Panc1 (cell line): ENCODE measurements around the gene SLIT1. TPM values are rescaled to one million over a fixed set of nuclear protein-coding genes. Genes with fewer than 3 reads are reported as not detected.

Source experiments
- ATAC-seq: fragments of 200-7000 bp; cut with Tn5 transposase; 2 replicates; pipeline ENCODE4 v1.9.1; 2020; ENCODE audit warnings: mild to moderate bottlenecking, moderate library complexity
- BruUV-seq: library from RNA; stranded (reverse); fragments of 400-500 nt; replicated peaks from 2 replicates; lab custom pipeline; 2021; lab: Mats Ljungman, UMichigan
- CTCF ChIA-PET: fragments of 300-600 bp; sonication (Branson Sonifier 250); formaldehyde crosslinking; loops from one replicate; lab custom pipeline; 2022; ENCODE audit warnings: antibody characterized with exemption; lab: Charles Lee
- POLR2A ChIA-PET: fragments of 300-600 bp; sonication (Branson Sonifier 250); formaldehyde crosslinking; loops from one replicate; lab custom pipeline; 2022; ENCODE audit warnings: antibody characterized with exemption; lab: Charles Lee
- DNase-seq: peaks from one replicate; pipeline ENCODE4 v3.0.0-alpha.2; 2010; ENCODE audit warnings: low read depth, low spot score
- H3K27ac ChIP-seq: 2 replicates; pipeline ENCODE4 v1.5.1; 2011; ENCODE audit warnings: mild to moderate bottlenecking, low read length, inconsistent platforms
- H3K27me3 ChIP-seq: fragments of 200-500 bp; sonication (Bioruptor generic); 2 replicates; pipeline ENCODE4 v1.6.0; 2014; ENCODE audit warnings: low read length, inconsistent platforms; ENCODE audit not compliant: control insufficient read depth, insufficient read depth
- H3K36me3 ChIP-seq: fragments of 200-500 bp; sonication (Bioruptor generic); 2 replicates; pipeline ENCODE4 v1.5.1; 2014; ENCODE audit warnings: inconsistent platforms, mild to moderate bottlenecking, low read length, moderate library complexity; ENCODE audit not compliant: control insufficient read depth, insufficient read depth
- H3K4me1 ChIP-seq: 2 replicates; pipeline ENCODE4 v1.5.1; 2011; ENCODE audit warnings: inconsistent platforms, mild to moderate bottlenecking, low read length, moderate library complexity; ENCODE audit not compliant: control insufficient read depth, insufficient read depth
- H3K4me3 ChIP-seq, 2 experiments: 2 replicates each; pipeline ENCODE4 v1.5.1; 2011 to 2012; ENCODE audit warnings: low read depth in 2 of 2, low read length in 2 of 2, mild to moderate bottlenecking in 2 of 2, inconsistent platforms in 1 of 2, moderate library complexity in 1 of 2
- H3K9me3 ChIP-seq: fragments of 200-500 bp; sonication (Bioruptor generic); 2 replicates; pipeline ENCODE4 v1.5.1; 2014; ENCODE audit warnings: low read depth, mild to moderate bottlenecking, inconsistent platforms, low read length, moderate library complexity; ENCODE audit not compliant: control insufficient read depth, insufficient read depth
- CTCF ChIP-seq: fragments of 450-650 bp; IDR thresholded peaks from 2 replicates; pipeline ENCODE4 v1.5.1; 2017; ENCODE audit warnings: mild to moderate bottlenecking
- POLR2AphosphoS5 ChIP-seq: IDR thresholded peaks from 2 replicates; pipeline ENCODE4 v1.6.1; 2012; ENCODE audit warnings: mild to moderate bottlenecking, low read depth, low read length, moderate library complexity
- REST ChIP-seq, 2 experiments: IDR thresholded peaks; 2 replicates each; pipeline ENCODE4 v1.6.1; 2011 to 2012; ENCODE audit warnings: low read depth in 2 of 2, control low read depth in 1 of 2, low read length in 1 of 2, mild to moderate bottlenecking in 1 of 2, moderate library complexity in 1 of 2; ENCODE audit not compliant: insufficient read depth in 1 of 2
- SIN3A ChIP-seq: IDR thresholded peaks from 2 replicates; pipeline ENCODE4 v1.6.1; 2012; ENCODE audit warnings: low read depth, mild to moderate bottlenecking, low read length, moderate library complexity, borderline replicate concordance; ENCODE audit not compliant: insufficient read depth
- TCF7L2 ChIP-seq: IDR thresholded peaks from 2 replicates; pipeline ENCODE4 v1.6.1; 2011; ENCODE audit warnings: mild to moderate bottlenecking, low read depth, low read length, inconsistent platforms
- in situ Hi-C: cut with HindIII; loops from 2 replicates; pipeline ENCODE4 v1.10.0; 2016; ENCODE audit warnings: low sequenced_read_pairs, low pct_unique_long_range_greater_than_20kb
- intact Hi-C: fragments of 100-400 bp; cut with micrococcal nuclease; formaldehyde crosslinking; loops from one replicate; pipeline ENCODE4 v1.10.0; 2022; ENCODE audit not compliant: unreplicated experiment
- total RNA-seq: library from RNA; stranded (reverse); gene quantifications from one replicate; pipeline ENCODE4 v1.2.1, GENCODE V29; 2021; ENCODE audit not compliant: unreplicated experiment

The SLIT1 gene
- total RNA-seq, 1 experiment from 2014 or later = 2.6 TPM

- no peaks in the 10 kb centered on the region for H3K9me3 ChIP-seq
- peaks cover 6% of the 10 kb centered on the region for H3K27me3 ChIP-seq
- no peak for ATAC-seq
- no peak overlapping the region for H3K27ac ChIP-seq
- BruUV-seq = no TSS peak
- intact Hi-C loops = no loop called here
- ChIA-PET POLR2A (interaction anchor here (0.5 kb wide), 1 partner anchor 342 kb away, joined by 6 read pairs; no protein-coding TSS in a partner anchor), CTCF (no interaction called here)
- no peaks in the 10 kb centered on the region for H3K4me1 ChIP-seq
- H3K36me3 ChIP-seq = no peaks in the 10 kb centered on the region
- no peak overlapping the region for H3K4me3 ChIP-seq
- in situ Hi-C loops = no loop called here
- TF ChIP-seq POLR2AphosphoS5 = no peak
- no peak for TF ChIP-seq CTCF
- no peak for TF ChIP-seq REST (IDR thresholded peaks at IDR 0.05; ENCODE audit: insufficient read depth in 1 of 2, low read depth in 2 of 2, low read length in 1 of 2)
- TF ChIP-seq TCF7L2 = no peak
- no peak for TF ChIP-seq SIN3A
- no peak for DNase-seq
These were observed 80.5 kb downstream of the SLIT1 start for GRCh38 chr10:97105303-97105702.

GRCh38 chr10:97103316-97104080 is 82.3 kb downstream of the SLIT1 start:
- no peaks in the 10 kb centered on the region for H3K4me1 ChIP-seq
- TF ChIP-seq CTCF (no peak), REST (IDR thresholded peaks at IDR 0.05; ENCODE audit: insufficient read depth in 1 of 2, low read depth in 2 of 2, low read length in 1 of 2) (no peak), SIN3A (no peak), TCF7L2 (no peak), POLR2AphosphoS5 (no peak)
- ChIA-PET CTCF (interaction anchor here (0.6 kb wide), 1 partner anchor 24 kb away, joined by 4 read pairs; no protein-coding TSS in a partner anchor), POLR2A (no interaction called here)
- in situ Hi-C loops = no loop called here
- ATAC-seq (no peak), DNase-seq (no peak)
- intact Hi-C loops = no loop called here
- no peaks in the 10 kb centered on the region for H3K36me3 ChIP-seq
- H3K27me3 ChIP-seq = 0 out of 2 replicates have a peak, but pooled peaks cover 2% of the 10 kb centered on the region
- no peaks in the 10 kb centered on the region for H3K9me3 ChIP-seq
- no TSS peak for BruUV-seq
- no peak overlapping the region for H3K27ac ChIP-seq
- no peak overlapping the region for H3K4me3 ChIP-seq
